GM12878 (cell line): ENCODE data around the gene CHPF2. TPM values are rescaled to one million over a fixed set of nuclear protein-coding genes. Genes with fewer than 3 reads are reported as not detected.

Source experiments
- BMI1 ChIP-seq: fragments of 450-650 bp; IDR thresholded peaks from 2 replicates; pipeline ENCODE4 v1.6.1; 2016; ENCODE audit warnings: mild to moderate bottlenecking, moderate library complexity, borderline replicate concordance
- DPF2 ChIP-seq: fragments of 450-650 bp; IDR thresholded peaks from 2 replicates; pipeline ENCODE4 v1.6.1; 2017; ENCODE audit warnings: mild to moderate bottlenecking
- EGR1 ChIP-seq, 2 experiments: IDR thresholded peaks; 1 replicate in 1 of 2; 2 replicates in 1 of 2; pipeline ENCODE4 v1.6.1; 2011 to 2012; ENCODE audit warnings: low read depth in 2 of 2, low read length in 2 of 2, borderline replicate concordance in 1 of 2, mild to moderate bottlenecking in 1 of 2, moderate library complexity in 1 of 2
- ETV6 ChIP-seq, 2 experiments: fragments of 450-650 bp in 1 of 2; IDR thresholded peaks in 1 of 2; conservative IDR thresholded peaks in 1 of 2; 2 replicates each; pipeline ENCODE4 v1.6.1; 2014; ENCODE audit warnings: antibody characterized with exemption in 1 of 2, borderline replicate concordance in 1 of 2, low read depth in 1 of 2, mild to moderate bottlenecking in 1 of 2, moderate library complexity in 1 of 2
- FOXM1 ChIP-seq: IDR thresholded peaks from 2 replicates; pipeline ENCODE4 v1.6.1; 2012; ENCODE audit warnings: low read depth, mild to moderate bottlenecking, inconsistent platforms, low read length, moderate library complexity
- GABPA ChIP-seq: IDR thresholded peaks from 2 replicates; pipeline ENCODE4 v1.6.1; 2014; ENCODE audit warnings: antibody characterized with exemption, low read depth, mild to moderate bottlenecking, inconsistent platforms
- MTA3 ChIP-seq: IDR thresholded peaks from 2 replicates; pipeline ENCODE4 v1.6.1; 2012; ENCODE audit warnings: low read length, inconsistent platforms, borderline replicate concordance
- NFIC ChIP-seq: IDR thresholded peaks from 2 replicates; pipeline ENCODE4 v1.6.1; 2012; ENCODE audit warnings: low read depth, mild to moderate bottlenecking, inconsistent platforms, low read length, moderate library complexity
- NR2C1 ChIP-seq: fragments of 450-650 bp; IDR thresholded peaks from 2 replicates; pipeline ENCODE4 v1.6.1; 2017; ENCODE audit warnings: antibody characterized with exemption, mild to moderate bottlenecking, moderate library complexity
- NR2F1 ChIP-seq: fragments of 450-650 bp; conservative IDR thresholded peaks from 2 replicates; pipeline ENCODE4 v1.6.1; 2017; ENCODE audit warnings: mild to moderate bottlenecking
- POLR2A ChIP-seq: IDR thresholded peaks from 2 replicates; pipeline ENCODE4 v1.6.1; 2011; ENCODE audit warnings: low read depth, mild to moderate bottlenecking, low read length
- RAD51 ChIP-seq: fragments of 450-650 bp; IDR thresholded peaks from 2 replicates; pipeline ENCODE4 v1.6.1; 2016; ENCODE audit warnings: moderate library complexity, mild to moderate bottlenecking, inconsistent platforms
- RBBP5 ChIP-seq: fragments of 200-600 bp; sonication (generic); conservative IDR thresholded peaks from 2 replicates; pipeline ENCODE4 v1.6.1; 2016
- RELA ChIP-seq: fragments of 450-650 bp; IDR thresholded peaks from 2 replicates; pipeline ENCODE4 v1.8.0; 2014; ENCODE audit warnings: borderline replicate concordance; ENCODE audit not compliant: partially characterized antibody
- SRF ChIP-seq, 2 experiments: IDR thresholded peaks; 2 replicates each; pipeline ENCODE4 v1.6.1; 2011; ENCODE audit warnings: low read depth in 2 of 2, low read length in 2 of 2, mild to moderate bottlenecking in 1 of 2, moderate library complexity in 1 of 2
- YBX1 ChIP-seq: fragments of 450-650 bp; IDR thresholded peaks from 2 replicates; pipeline ENCODE4 v1.6.1; 2016; ENCODE audit warnings: antibody characterized with exemption
- ZNF384 ChIP-seq: IDR thresholded peaks from 2 replicates; pipeline ENCODE4 v1.6.1; 2012; ENCODE audit warnings: low read depth, mild to moderate bottlenecking, low read length, improper control_type of control experiment, borderline replicate concordance
- ZZZ3 ChIP-seq: IDR thresholded peaks from 2 replicates; pipeline ENCODE4 v1.6.1; 2011; ENCODE audit warnings: low read depth; ENCODE audit not compliant: control insufficient read depth, insufficient read length
- polyA plus RNA-seq, 11 experiments: library from polyadenylated mRNA; depleted of rRNA in 4 of 11; unstranded in 6 of 11; stranded (reverse) in 5 of 11; fragments of >200 nt; fragmentation: Nextera tagmentation in 4 of 11; fragmentation: Illumina TruSeq in 1 of 11; extraction: Ambion mirVana in 4 of 11; extraction: Trizol in 1 of 11; gene quantifications; 1 replicate in 1 of 11; 2 replicates in 10 of 11; pipeline versions ENCODE4 v1.2.1 to v1.2.3, GENCODE V29; 2011 to 2016; ENCODE audit warnings: inconsistent platforms in 2 of 11, missing spikeins in 2 of 11, low read depth in 1 of 11
- total RNA-seq, 4 experiments: library from RNA; depleted of rRNA in 3 of 4; stranded (reverse); fragments of >200 nt in 3 of 4; fragmentation: Illumina TruSeq in 1 of 4; extraction: Trizol in 1 of 4; gene quantifications; 2 replicates each; pipeline versions ENCODE4 v1.2.1 to v1.2.3, GENCODE V29; 2013 to 2021
- TF ChIP-seq, protein P1 (sequence below): fragments of 450-650 bp; IDR thresholded peaks from 2 replicates; pipeline ENCODE4 v1.6.1; 2017; ENCODE audit warnings: antibody characterized with exemption, mild to moderate bottlenecking, moderate library complexity
- TF ChIP-seq, protein P2 (sequence below): fragments of 450-650 bp; IDR thresholded peaks from 2 replicates; pipeline ENCODE4 v1.6.1; 2016; ENCODE audit warnings: mild to moderate bottlenecking
- TF ChIP-seq, protein P3 (sequence below): IDR thresholded peaks from 2 replicates; pipeline ENCODE4 v1.6.1; 2012; ENCODE audit warnings: mild to moderate bottlenecking, low read depth, low read length

CHPF2 gene
- total and polyA plus RNA-seq, 10 of the 15 experiments (the other 5 are each of a cell fraction or from before 2014, with no cell fraction given): 0.23 to 33.1 (median 11.5) TPM

DNA sequence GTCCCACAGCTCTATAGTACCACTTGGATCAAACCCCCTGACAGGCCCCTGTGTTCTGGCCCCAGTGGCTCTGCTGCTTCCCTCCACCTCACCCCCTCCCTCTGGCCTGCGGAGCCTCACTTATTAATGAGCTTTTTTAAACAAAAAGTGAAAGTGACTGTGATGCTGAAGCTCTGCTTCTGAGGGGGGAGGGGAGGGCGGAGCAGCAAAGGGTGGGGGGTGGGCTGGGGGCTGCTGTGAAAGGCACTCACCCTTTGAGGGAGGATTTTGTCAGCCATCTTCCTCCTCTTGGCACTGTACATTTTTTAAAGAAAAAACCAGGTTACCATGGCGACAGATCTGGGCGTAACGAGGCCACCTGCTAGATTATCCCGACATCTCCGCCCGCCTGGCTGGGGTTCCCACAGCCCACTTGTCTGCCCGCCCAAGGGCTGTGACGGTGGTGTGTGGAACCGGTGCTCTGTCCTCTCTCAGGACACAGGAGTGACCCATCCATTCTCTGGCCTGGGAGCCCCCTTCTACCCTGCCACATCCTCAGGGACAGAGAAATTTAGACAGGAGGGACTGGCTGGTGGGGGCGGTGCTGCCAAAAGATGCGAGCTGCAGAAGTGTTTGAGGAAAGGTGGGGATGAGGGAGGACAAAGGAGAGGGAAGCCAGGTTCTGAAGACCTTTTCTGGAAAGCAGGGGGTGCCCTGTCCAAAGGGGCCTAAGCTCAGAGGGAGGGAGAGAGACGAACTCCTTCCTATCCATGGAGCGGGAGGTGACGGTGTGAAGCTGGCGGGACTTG is 11.3 kb downstream of the CHPF2 start (continued):
- TF ChIP-seq ETV6 (conservative IDR thresholded peaks at IDR 0.05 in 1 of 2, IDR thresholded peaks at IDR 0.05 in 1 of 2; ENCODE audit: borderline replicate concordance in 1 of 2, low read depth in 1 of 2) (no peak), RAD51 (no peak), NFIC (no peak), YBX1 (no peak), RBBP5 (no peak), NR2F1 (no peak), MTA3 (no peak), NR2C1 (no peak), EGR1 (IDR thresholded peaks at IDR 0.05; ENCODE audit: borderline replicate concordance in 1 of 2, low read depth in 2 of 2, low read length in 2 of 2) (no peak), DPF2 (no peak), SRF (IDR thresholded peaks at IDR 0.05; ENCODE audit: low read depth in 2 of 2, low read length in 2 of 2) (no peak), POLR2A (no peak), GABPA (no peak), ZZZ3 (no peak), FOXM1 (no peak), RELA (no peak), ZNF384 (no peak), BMI1 (peak; percentile 90)
- TF ChIP-seq, protein P1, sequence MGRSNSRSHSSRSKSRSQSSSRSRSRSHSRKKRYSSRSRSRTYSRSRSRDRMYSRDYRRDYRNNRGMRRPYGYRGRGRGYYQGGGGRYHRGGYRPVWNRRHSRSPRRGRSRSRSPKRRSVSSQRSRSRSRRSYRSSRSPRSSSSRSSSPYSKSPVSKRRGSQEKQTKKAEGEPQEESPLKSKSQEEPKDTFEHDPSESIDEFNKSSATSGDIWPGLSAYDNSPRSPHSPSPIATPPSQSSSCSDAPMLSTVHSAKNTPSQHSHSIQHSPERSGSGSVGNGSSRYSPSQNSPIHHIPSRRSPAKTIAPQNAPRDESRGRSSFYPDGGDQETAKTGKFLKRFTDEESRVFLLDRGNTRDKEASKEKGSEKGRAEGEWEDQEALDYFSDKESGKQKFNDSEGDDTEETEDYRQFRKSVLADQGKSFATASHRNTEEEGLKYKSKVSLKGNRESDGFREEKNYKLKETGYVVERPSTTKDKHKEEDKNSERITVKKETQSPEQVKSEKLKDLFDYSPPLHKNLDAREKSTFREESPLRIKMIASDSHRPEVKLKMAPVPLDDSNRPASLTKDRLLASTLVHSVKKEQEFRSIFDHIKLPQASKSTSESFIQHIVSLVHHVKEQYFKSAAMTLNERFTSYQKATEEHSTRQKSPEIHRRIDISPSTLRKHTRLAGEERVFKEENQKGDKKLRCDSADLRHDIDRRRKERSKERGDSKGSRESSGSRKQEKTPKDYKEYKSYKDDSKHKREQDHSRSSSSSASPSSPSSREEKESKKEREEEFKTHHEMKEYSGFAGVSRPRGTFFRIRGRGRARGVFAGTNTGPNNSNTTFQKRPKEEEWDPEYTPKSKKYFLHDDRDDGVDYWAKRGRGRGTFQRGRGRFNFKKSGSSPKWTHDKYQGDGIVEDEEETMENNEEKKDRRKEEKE: no peak
- TF ChIP-seq, protein P2, sequence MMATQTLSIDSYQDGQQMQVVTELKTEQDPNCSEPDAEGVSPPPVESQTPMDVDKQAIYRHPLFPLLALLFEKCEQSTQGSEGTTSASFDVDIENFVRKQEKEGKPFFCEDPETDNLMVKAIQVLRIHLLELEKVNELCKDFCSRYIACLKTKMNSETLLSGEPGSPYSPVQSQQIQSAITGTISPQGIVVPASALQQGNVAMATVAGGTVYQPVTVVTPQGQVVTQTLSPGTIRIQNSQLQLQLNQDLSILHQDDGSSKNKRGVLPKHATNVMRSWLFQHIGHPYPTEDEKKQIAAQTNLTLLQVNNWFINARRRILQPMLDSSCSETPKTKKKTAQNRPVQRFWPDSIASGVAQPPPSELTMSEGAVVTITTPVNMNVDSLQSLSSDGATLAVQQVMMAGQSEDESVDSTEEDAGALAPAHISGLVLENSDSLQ: no peak
- TF ChIP-seq, protein P3, sequence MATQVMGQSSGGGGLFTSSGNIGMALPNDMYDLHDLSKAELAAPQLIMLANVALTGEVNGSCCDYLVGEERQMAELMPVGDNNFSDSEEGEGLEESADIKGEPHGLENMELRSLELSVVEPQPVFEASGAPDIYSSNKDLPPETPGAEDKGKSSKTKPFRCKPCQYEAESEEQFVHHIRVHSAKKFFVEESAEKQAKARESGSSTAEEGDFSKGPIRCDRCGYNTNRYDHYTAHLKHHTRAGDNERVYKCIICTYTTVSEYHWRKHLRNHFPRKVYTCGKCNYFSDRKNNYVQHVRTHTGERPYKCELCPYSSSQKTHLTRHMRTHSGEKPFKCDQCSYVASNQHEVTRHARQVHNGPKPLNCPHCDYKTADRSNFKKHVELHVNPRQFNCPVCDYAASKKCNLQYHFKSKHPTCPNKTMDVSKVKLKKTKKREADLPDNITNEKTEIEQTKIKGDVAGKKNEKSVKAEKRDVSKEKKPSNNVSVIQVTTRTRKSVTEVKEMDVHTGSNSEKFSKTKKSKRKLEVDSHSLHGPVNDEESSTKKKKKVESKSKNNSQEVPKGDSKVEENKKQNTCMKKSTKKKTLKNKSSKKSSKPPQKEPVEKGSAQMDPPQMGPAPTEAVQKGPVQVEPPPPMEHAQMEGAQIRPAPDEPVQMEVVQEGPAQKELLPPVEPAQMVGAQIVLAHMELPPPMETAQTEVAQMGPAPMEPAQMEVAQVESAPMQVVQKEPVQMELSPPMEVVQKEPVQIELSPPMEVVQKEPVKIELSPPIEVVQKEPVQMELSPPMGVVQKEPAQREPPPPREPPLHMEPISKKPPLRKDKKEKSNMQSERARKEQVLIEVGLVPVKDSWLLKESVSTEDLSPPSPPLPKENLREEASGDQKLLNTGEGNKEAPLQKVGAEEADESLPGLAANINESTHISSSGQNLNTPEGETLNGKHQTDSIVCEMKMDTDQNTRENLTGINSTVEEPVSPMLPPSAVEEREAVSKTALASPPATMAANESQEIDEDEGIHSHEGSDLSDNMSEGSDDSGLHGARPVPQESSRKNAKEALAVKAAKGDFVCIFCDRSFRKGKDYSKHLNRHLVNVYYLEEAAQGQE: no peak
